Neural progenitor cell (in vitro differentiated cells): ENCODE data around the gene LMAN1L. TPM values are rescaled to one million over a fixed set of nuclear protein-coding genes. Genes with fewer than 3 reads are reported as not detected.

ENCODE experiments used
- DNase-seq: peaks from one replicate; pipeline ENCODE4 v3.0.0-alpha.2; 2016; ENCODE audit warnings: low spot score
- H2AFZ ChIP-seq: fragments of 200-600 bp; sonication (generic); replicated peaks from 2 replicates; pipeline ENCODE4 v1.6.1; 2016; ENCODE audit warnings: antibody characterized with exemption
- H3F3A ChIP-seq: fragments of 200-600 bp; sonication (generic); 2 replicates; pipeline ENCODE4 v1.6.1; 2016; ENCODE audit warnings: antibody characterized with exemption, low read depth
- H3K27ac ChIP-seq: fragments of 200-600 bp; sonication (generic); 2 replicates; pipeline ENCODE4 v1.5.1; 2016; ENCODE audit warnings: mild to moderate bottlenecking
- H3K27me3 ChIP-seq: fragments of 200-600 bp; sonication (generic); 2 replicates; pipeline ENCODE4 v1.6.1; 2016; ENCODE audit warnings: mild to moderate bottlenecking, moderate library complexity
- H3K36me3 ChIP-seq: fragments of 200-600 bp; sonication (generic); 2 replicates; pipeline ENCODE4 v1.5.1; 2016
- H3K4me1 ChIP-seq: fragments of 200-600 bp; sonication (generic); 2 replicates; pipeline ENCODE4 v1.6.1; 2016; ENCODE audit warnings: mixed run types
- H3K4me2 ChIP-seq: fragments of 200-600 bp; sonication (generic); 2 replicates; pipeline ENCODE4 v1.6.1; 2016
- H3K4me3 ChIP-seq: fragments of 200-600 bp; sonication (generic); 2 replicates; pipeline ENCODE4 v1.5.1; 2016
- H3K79me2 ChIP-seq: fragments of 200-600 bp; sonication (generic); 2 replicates; pipeline ENCODE4 v1.6.1; 2016; ENCODE audit warnings: low read depth
- H3K9ac ChIP-seq: fragments of 200-600 bp; sonication (generic); 2 replicates; pipeline ENCODE4 v1.6.1; 2016
- H3K9me3 ChIP-seq: fragments of 200-600 bp; sonication (generic); 2 replicates; pipeline ENCODE4 v1.5.1; 2016; ENCODE audit warnings: low read depth
- H4K20me1 ChIP-seq: fragments of 200-600 bp; sonication (generic); 2 replicates; pipeline ENCODE4 v1.6.1; 2016; ENCODE audit warnings: low read depth
- H3K27ac Mint-ChIP-seq: 3 replicates; pipeline ENCODE4 v1.8.0; 2021; ENCODE audit warnings: mixed read lengths
- H3K27me3 Mint-ChIP-seq: 2 replicates; pipeline ENCODE4 v1.8.0; 2022; ENCODE audit warnings: low read depth, mild to moderate bottlenecking, inconsistent platforms, moderate library complexity, mixed read lengths; ENCODE audit not compliant: insufficient read depth
- H3K36me3 Mint-ChIP-seq: 3 replicates; pipeline ENCODE4 v1.8.0; 2021; ENCODE audit warnings: mixed read lengths
- H3K4me1 Mint-ChIP-seq: 3 replicates; pipeline ENCODE4 v1.8.0; 2021; ENCODE audit warnings: mixed read lengths
- H3K4me3 Mint-ChIP-seq: 3 replicates; pipeline ENCODE4 v1.8.0; 2021; ENCODE audit warnings: mild to moderate bottlenecking, moderate library complexity, mixed read lengths
- H3K9me3 Mint-ChIP-seq: 3 replicates; pipeline ENCODE4 v1.8.0; 2020; ENCODE audit warnings: mixed read lengths
- CTCF ChIP-seq: fragments of 200-600 bp; sonication (generic); IDR thresholded peaks from 2 replicates; pipeline ENCODE4 v1.5.1; 2017; ENCODE audit warnings: antibody characterized with exemption, mild to moderate bottlenecking
- EZH2 ChIP-seq: fragments of 200-600 bp; sonication (generic); IDR thresholded peaks from 2 replicates; pipeline ENCODE4 v1.6.1; 2017; ENCODE audit warnings: antibody characterized with exemption, mild to moderate bottlenecking, moderate library complexity
- EZH2phosphoT487 ChIP-seq: fragments of 200-600 bp; sonication (generic); IDR thresholded peaks from 2 replicates; pipeline ENCODE4 v1.6.1; 2017; ENCODE audit warnings: antibody characterized with exemption
- total RNA-seq: library from RNA; depleted of rRNA; stranded (reverse); fragments of >200 nt; gene quantifications from 2 replicates; pipeline ENCODE4 v1.2.3, GENCODE V29; 2015; ENCODE audit warnings: low replicate concordance

LMAN1L gene
- total RNA-seq, 1 donor from 2014 or later: not detected

GRCh38 chr15:74826921-74827320 is 14.3 kb downstream of the LMAN1L start:
- DNase-seq: peak; percentile 65
- Histone ChIP-seq H3K9ac (no peak overlapping the region), H4K20me1 (peaks cover 22% of the 10 kb centered on the region), H2AFZ (no peak overlapping the region), H3K27ac (no peak overlapping the region), H3F3A (peaks cover 7% of the 10 kb centered on the region), H3K4me3 (no peak overlapping the region), H3K4me1 (peaks cover 14% of the 10 kb centered on the region), H3K36me3 (no peaks in the 10 kb centered on the region), H3K4me2 (peak overlapping the region; percentile 59), H3K9me3 (no peaks in the 10 kb centered on the region), H3K79me2 (no peaks in the 10 kb centered on the region), H3K27me3 (peaks cover 58% of the 10 kb centered on the region)
- H3K4me3 Mint-ChIP-seq: peak overlapping the region; percentile 15
- peaks cover 50% of the 10 kb centered on the region for H3K27me3 Mint-ChIP-seq
- TF ChIP-seq EZH2 (no peak), EZH2phosphoT487 (no peak), CTCF (no peak)
- no peak overlapping the region for H3K27ac Mint-ChIP-seq
- no peaks in the 10 kb centered on the region for H3K9me3 Mint-ChIP-seq
- peaks cover 18% of the 10 kb centered on the region for H3K4me1 Mint-ChIP-seq
- H3K36me3 Mint-ChIP-seq: no peaks in the 10 kb centered on the region

DNA sequence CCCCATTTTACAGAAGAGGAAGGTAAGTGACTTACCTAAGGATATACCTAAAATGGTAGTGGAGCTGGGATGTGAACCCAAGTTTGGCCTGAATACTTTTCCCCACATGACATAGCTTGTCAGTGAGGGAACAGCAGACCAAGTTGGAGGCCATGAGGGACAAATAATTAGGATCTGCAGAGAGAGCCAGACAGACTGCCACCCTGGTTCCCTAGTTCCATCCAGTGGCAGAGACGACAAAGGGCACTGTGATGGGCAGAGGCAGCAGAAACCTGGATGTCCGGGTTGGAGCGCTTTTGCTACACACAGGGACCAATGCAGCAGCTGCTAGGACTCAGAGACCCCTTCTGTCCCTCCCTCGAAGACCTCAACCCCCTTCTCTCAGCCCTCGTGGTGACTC is 15.0 kb downstream of the LMAN1L start:
- Mint-ChIP-seq H3K36me3 (no peaks in the 10 kb centered on the region), H3K4me3 (no peak overlapping the region), H3K27me3 (peaks cover 47% of the 10 kb centered on the region), H3K27ac (no peak overlapping the region), H3K4me1 (peaks cover 14% of the 10 kb centered on the region), H3K9me3 (no peaks in the 10 kb centered on the region)
- DNase-seq: no peak
- Histone ChIP-seq H3K4me3 (no peak overlapping the region), H3F3A (peaks cover 4% of the 10 kb centered on the region), H3K4me1 (peaks cover 10% of the 10 kb centered on the region), H4K20me1 (peaks cover 20% of the 10 kb centered on the region), H3K4me2 (no peak overlapping the region), H3K27ac (no peak overlapping the region), H3K27me3 (peaks cover 58% of the 10 kb centered on the region), H3K79me2 (no peaks in the 10 kb centered on the region), H3K9me3 (no peaks in the 10 kb centered on the region), H3K9ac (no peak overlapping the region), H3K36me3 (no peaks in the 10 kb centered on the region), H2AFZ (no peak overlapping the region)
- TF ChIP-seq EZH2phosphoT487 (no peak), EZH2 (no peak), CTCF (no peak)

DNA sequence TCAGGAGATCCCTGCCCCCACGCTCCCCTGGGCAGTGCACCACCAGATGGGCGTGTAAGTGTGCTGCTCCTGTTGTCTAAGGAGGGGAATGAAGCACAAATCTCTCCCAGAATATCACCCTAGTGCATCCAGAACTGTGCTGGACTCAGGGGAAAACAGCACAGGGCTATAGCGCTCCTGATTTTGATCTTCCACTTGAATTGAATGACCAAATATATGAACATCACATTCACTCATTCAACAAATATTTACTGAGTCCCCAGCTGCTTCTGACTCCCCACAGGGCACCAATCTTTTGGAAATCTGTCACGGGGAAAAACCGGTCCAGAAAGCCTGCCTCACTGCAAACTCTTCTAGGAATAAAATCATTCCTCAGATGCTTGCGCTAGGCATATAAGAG is 16.2 kb downstream of the LMAN1L start:
- no peaks in the 10 kb centered on the region for H3K79me2 ChIP-seq
- TF ChIP-seq CTCF (no peak), EZH2phosphoT487 (no peak), EZH2 (no peak)
- no peak overlapping the region for H2AFZ ChIP-seq
- H3K4me1 ChIP-seq: peaks cover 10% of the 10 kb centered on the region
- no peak for DNase-seq
- H3K36me3 ChIP-seq: no peaks in the 10 kb centered on the region
- no peak overlapping the region for H3K4me3 ChIP-seq
- Mint-ChIP-seq H3K4me3 (no peak overlapping the region), H3K9me3 (no peaks in the 10 kb centered on the region), H3K36me3 (no peaks in the 10 kb centered on the region), H3K4me1 (peaks cover 17% of the 10 kb centered on the region), H3K27ac (no peak overlapping the region), H3K27me3 (peaks cover 48% of the 10 kb centered on the region)
- peaks cover 4% of the 10 kb centered on the region for H3F3A ChIP-seq
- H4K20me1 ChIP-seq: peaks cover 20% of the 10 kb centered on the region
- H3K4me2 ChIP-seq: no peak overlapping the region
- peaks cover 58% of the 10 kb centered on the region for H3K27me3 ChIP-seq
- H3K27ac ChIP-seq: no peak overlapping the region
- no peak overlapping the region for H3K9ac ChIP-seq
- H3K9me3 ChIP-seq: no peaks in the 10 kb centered on the region
